HCT116 (cell line): ENCODE data around the gene CDH23.

Source experiments
- EZH2phosphoT487 ChIP-seq: fragments of 200-600 bp; IDR thresholded peaks from 2 replicates; pipeline ENCODE4 v1.6.1; 2018; ENCODE audit warnings: antibody characterized with exemption, borderline replicate concordance
- POLR2A ChIP-seq: IDR thresholded peaks from 2 replicates; pipeline ENCODE4 v1.7.0; 2011; ENCODE audit warnings: borderline replicate concordance; ENCODE audit not compliant: insufficient read depth, insufficient read length; ENCODE audit errors: extremely low read depth
- REST ChIP-seq: IDR thresholded peaks from 2 replicates; pipeline ENCODE4 v1.6.1; 2012; ENCODE audit warnings: low read depth
- SIN3A ChIP-seq: IDR thresholded peaks from 2 replicates; pipeline ENCODE4 v1.6.1; 2012; ENCODE audit warnings: low read depth

- TF ChIP-seq EZH2phosphoT487 (no peak), SIN3A (no peak), REST (no peak), POLR2A (no peak)
Observed at GRCh38 chr10:71478173-71478572, 81.5 kb downstream of the CDH23 start.
